K562 (cell line): ENCODE data around the gene RBM26.

ENCODE experiments used
- CHD7 ChIP-seq: fragments of 200-600 bp; sonication (generic); IDR thresholded peaks from one replicate; pipeline ENCODE4 v1.6.1; 2012; ENCODE audit warnings: mild to moderate bottlenecking, low read depth, low read length, inconsistent platforms
- CTCF ChIP-seq, 3 experiments: IDR thresholded peaks in 2 of 3; conservative IDR thresholded peaks in 1 of 3; 2 replicates each; pipeline ENCODE4 v1.5.1; 2011 to 2012; ENCODE audit warnings: low read length in 3 of 3, mild to moderate bottlenecking in 3 of 3, control low read depth in 2 of 3, improper control_type of control experiment in 1 of 3, inconsistent platforms in 1 of 3, low read depth in 1 of 3, mixed read lengths in 1 of 3, moderate library complexity in 1 of 3; ENCODE audit not compliant: insufficient read depth in 2 of 3
- DNMT1 ChIP-seq: fragments of 450-650 bp; IDR thresholded peaks from 2 replicates; pipeline ENCODE4 v1.6.1; 2016; ENCODE audit warnings: antibody characterized with exemption, mild to moderate bottlenecking
- EGR1 ChIP-seq: fragments of 450-650 bp; conservative IDR thresholded peaks from 2 replicates; pipeline ENCODE4 v1.6.1; 2017; ENCODE audit warnings: mild to moderate bottlenecking
- FOXJ3 ChIP-seq: sonication (generic); formaldehyde crosslinking; IDR thresholded peaks from 2 replicates; pipeline ENCODE4 v1.4.0; 2020; ENCODE audit warnings: mild to moderate bottlenecking, missing genetic modification reagents
- HNRNPL ChIP-seq: fragments of 200-400 bp; formaldehyde crosslinking; IDR thresholded peaks from 2 replicates; pipeline ENCODE4 v1.6.1; 2017; ENCODE audit warnings: low read depth, mild to moderate bottlenecking, low read length
- MAX ChIP-seq: sonication (generic); formaldehyde crosslinking; IDR thresholded peaks from 2 replicates; pipeline ENCODE4 v1.9.0; 2022; ENCODE audit warnings: mild to moderate bottlenecking, missing genetic modification reagents
- PTBP1 ChIP-seq: fragments of 200-400 bp; formaldehyde crosslinking; IDR thresholded peaks from 2 replicates; pipeline ENCODE4 v1.6.1; 2017; ENCODE audit warnings: low read depth, low read length
- STAT6 ChIP-seq: sonication (generic); formaldehyde crosslinking; IDR thresholded peaks from 2 replicates; pipeline ENCODE4 v1.8.1; 2023; ENCODE audit warnings: mild to moderate bottlenecking, missing genetic modification reagents
- TRIM28 ChIP-seq: fragments of 450-650 bp; IDR thresholded peaks from 2 replicates; pipeline ENCODE4 v1.6.1; 2017
- ZFP1 ChIP-seq: fragments of 450-650 bp; formaldehyde crosslinking; IDR thresholded peaks from 2 replicates; pipeline ENCODE4 v1.4.0; 2020; ENCODE audit warnings: mild to moderate bottlenecking, mixed read lengths
- ZNF12 ChIP-seq: sonication (generic); formaldehyde crosslinking; IDR thresholded peaks from 2 replicates; pipeline ENCODE4 v1.4.0; 2020; ENCODE audit warnings: mild to moderate bottlenecking, missing genetic modification reagents
- ZNF175 ChIP-seq: fragments of 200-800 bp; sonication (Bioruptor generic); IDR thresholded peaks from 2 replicates; pipeline ENCODE4 v1.6.1; 2016; ENCODE audit warnings: low read depth, mild to moderate bottlenecking, missing genetic modification characterization, missing compliant biosample characterization

GRCh38 chr13:79374578-79374977, 31.5 kb downstream of the RBM26 start:
- TF ChIP-seq MAX (CRISPR knock-in tag) (no peak), CTCF (IDR thresholded peaks at IDR 0.05 in 2 of 3, conservative IDR thresholded peaks at IDR 0.05 in 1 of 3; ENCODE audit: insufficient read depth in 2 of 3, low read depth in 1 of 3, low read length in 3 of 3) (no peak), FOXJ3 (no peak), TRIM28 (no peak), HNRNPL (no peak), ZNF175 (CRISPR knock-in tag) (no peak), EGR1 (no peak), STAT6 (CRISPR knock-in tag) (no peak), ZNF12 (no peak), PTBP1 (no peak), DNMT1 (no peak), CHD7 (no peak), ZFP1 (no peak)
